GM12878 (cell line): ENCODE results near the gene SEMA3B. TPM values are rescaled to one million over a fixed set of nuclear protein-coding genes. Genes with fewer than 3 reads are reported as not detected.

Experiments used
- ATAC-seq: fragments of 200-7000 bp; cut with Tn5 transposase; 3 replicates; pipeline ENCODE4 v1.9.1; 2020; ENCODE audit warnings: mild to moderate bottlenecking, moderate library complexity
- BruUV-seq: library from RNA; stranded (reverse); fragments of 400-500 nt; replicated peaks from 2 replicates; lab custom pipeline; 2021; lab: Mats Ljungman, UMichigan
- CTCF ChIA-PET: fragments of 300-600 bp; sonication (Branson Sonifier 250); formaldehyde crosslinking; extraction: SDS; loops from one replicate; lab custom pipeline; 2021; ENCODE audit warnings: inconsistent platforms; lab: Yijun Ruan, JAX
- POLR2A ChIA-PET: fragments of 350-600 bp; formaldehyde crosslinking; extraction: SDS; loops from one replicate; lab custom pipeline; 2021; ENCODE audit warnings: inconsistent platforms; lab: Charles Lee
- RAD21 ChIA-PET: fragments of 300-600 bp; sonication (Branson Sonifier 250); formaldehyde crosslinking; loops from one replicate; lab custom pipeline; 2023; ENCODE audit warnings: antibody characterized with exemption; ENCODE audit not compliant: unreplicated experiment; lab: Charles Lee
- SMC1A ChIA-PET: fragments of 300-600 bp; sonication (Branson Sonifier 250); formaldehyde crosslinking; loops from one replicate; lab custom pipeline; 2023; ENCODE audit not compliant: unreplicated experiment, uncharacterized antibody; lab: Charles Lee
- DNase-seq: peaks from one replicate; pipeline ENCODE4 v3.0.0-alpha.2; 2011; ENCODE audit warnings: low read depth, low spot score
- FAIRE-seq: peaks from 3 replicates; lab custom pipeline; 2011; peaks lifted over from hg19 to GRCh38; lab: Jason Lieb, UNC
- H2AFZ ChIP-seq: 2 replicates; pipeline ENCODE4 v1.6.0; 2011; ENCODE audit warnings: low read depth, low read length, control low read depth; ENCODE audit not compliant: control insufficient read depth
- H3K27ac ChIP-seq: 2 replicates; pipeline ENCODE4 v1.5.1; 2011; ENCODE audit warnings: control low read depth; ENCODE audit not compliant: control insufficient read depth, insufficient read depth
- H3K27me3 ChIP-seq, 2 experiments: replicated peaks in 1 of 2; 2 replicates each; pipeline versions ENCODE4 v1.6.0 to v1.6.1; 2011; ENCODE audit warnings: low read length in 1 of 2; ENCODE audit not compliant: control insufficient read depth in 2 of 2, insufficient read depth in 2 of 2
- H3K36me3 ChIP-seq, 2 experiments: 2 replicates each; pipeline ENCODE4 v1.5.1; 2011; ENCODE audit warnings: low read length in 1 of 2; ENCODE audit not compliant: control insufficient read depth in 2 of 2, insufficient read depth in 2 of 2
- H3K4me1 ChIP-seq: 2 replicates; pipeline ENCODE4 v1.6.1; 2011; ENCODE audit warnings: mild to moderate bottlenecking, low read length, moderate library complexity, mixed read lengths; ENCODE audit not compliant: control insufficient read depth, insufficient read depth
- H3K4me2 ChIP-seq: 2 replicates; pipeline ENCODE4 v1.6.0; 2011; ENCODE audit warnings: control low read depth; ENCODE audit not compliant: control insufficient read depth, insufficient read depth
- H3K4me3 ChIP-seq: fragments of 200-600 bp; sonication (generic); 2 replicates; pipeline ENCODE4 v1.5.1; 2016
- H3K79me2 ChIP-seq: 2 replicates; pipeline ENCODE4 v1.6.0; 2011; ENCODE audit warnings: low read length; ENCODE audit not compliant: control insufficient read depth, insufficient read depth
- H3K9ac ChIP-seq: 2 replicates; pipeline ENCODE4 v1.8.0; 2011; ENCODE audit warnings: low read length, control low read depth, mixed read lengths; ENCODE audit not compliant: control insufficient read depth, insufficient read depth
- H3K9me3 ChIP-seq: replicated peaks from 3 replicates; pipeline ENCODE4 v1.5.1; 2011; ENCODE audit warnings: mild to moderate bottlenecking, low read length; ENCODE audit not compliant: control insufficient read depth, insufficient read depth
- H4K20me1 ChIP-seq: 2 replicates; pipeline ENCODE4 v1.6.0; 2011; ENCODE audit not compliant: control insufficient read depth, insufficient read depth
- FOS ChIP-seq: IDR thresholded peaks from 3 replicates; pipeline ENCODE4 v1.6.1; 2011; ENCODE audit warnings: borderline replicate concordance; ENCODE audit not compliant: insufficient read length; ENCODE audit errors: extremely low read depth
- KLF5 ChIP-seq: fragments of 450-650 bp; IDR thresholded peaks from 2 replicates; pipeline ENCODE4 v1.6.1; 2014; ENCODE audit warnings: mild to moderate bottlenecking; ENCODE audit not compliant: partially characterized antibody
- NBN ChIP-seq: fragments of 450-650 bp; IDR thresholded peaks from 2 replicates; pipeline ENCODE4 v1.6.1; 2016
- NR2C2 ChIP-seq: IDR thresholded peaks from 2 replicates; pipeline ENCODE4 v1.6.1; 2011; ENCODE audit warnings: borderline replicate concordance, low read depth; ENCODE audit not compliant: control insufficient read depth, insufficient read length
- NRF1 ChIP-seq: conservative IDR thresholded peaks from 2 replicates; pipeline ENCODE4 v1.6.1; 2011; ENCODE audit warnings: mild to moderate bottlenecking, low read depth, low read length, improper control_type of control experiment
- SMARCA5 ChIP-seq: fragments of 450-650 bp; IDR thresholded peaks from 2 replicates; pipeline ENCODE4 v1.6.1; 2017; ENCODE audit warnings: mild to moderate bottlenecking
- TBL1XR1 ChIP-seq: IDR thresholded peaks from 2 replicates; pipeline ENCODE4 v1.6.1; 2012; ENCODE audit warnings: low read depth, low read length, improper control_type of control experiment
- WGBS: methylation state at CpG from one replicate; pipeline ENCODE4 v1.1.6; 2016; ENCODE audit warnings: low lambda C conversion rate; ENCODE audit not compliant: insufficient replicate concordance, insufficient coverage; ENCODE audit errors: missing lambda C conversion rate; 5-methylcytosine and 5-hydroxymethylcytosine counted together
- in situ Hi-C: fragments of 300-500 bp; cut with MboI; formaldehyde crosslinking; loops from 9 replicates; pipeline ENCODE4 v1.14.3; 2018; ENCODE audit warnings: mixed read lengths
- intact Hi-C: fragments of 100-400 bp; cut with micrococcal nuclease; formaldehyde crosslinking; loops from one replicate; pipeline ENCODE4 v1.14.2; 2022; ENCODE audit not compliant: unreplicated experiment
- polyA plus RNA-seq, 11 experiments: library from polyadenylated mRNA; depleted of rRNA in 4 of 11; unstranded in 6 of 11; stranded (reverse) in 5 of 11; fragments of >200 nt; fragmentation: Nextera tagmentation in 4 of 11; fragmentation: Illumina TruSeq in 1 of 11; extraction: Ambion mirVana in 4 of 11; extraction: Trizol in 1 of 11; gene quantifications; 1 replicate in 1 of 11; 2 replicates in 10 of 11; pipeline versions ENCODE4 v1.2.1 to v1.2.3, GENCODE V29; 2011 to 2016; ENCODE audit warnings: inconsistent platforms in 2 of 11, missing spikeins in 2 of 11, low read depth in 1 of 11
- total RNA-seq, 4 experiments: library from RNA; depleted of rRNA in 3 of 4; stranded (reverse); fragments of >200 nt in 3 of 4; fragmentation: Illumina TruSeq in 1 of 4; extraction: Trizol in 1 of 4; gene quantifications; 2 replicates each; pipeline versions ENCODE4 v1.2.1 to v1.2.3, GENCODE V29; 2013 to 2021
- TF ChIP-seq, protein P1 (sequence below): fragments of 450-650 bp; IDR thresholded peaks from 2 replicates; pipeline ENCODE4 v1.6.1; 2017; ENCODE audit warnings: antibody characterized with exemption, mild to moderate bottlenecking, moderate library complexity

The SEMA3B gene
- total and polyA plus RNA-seq, 10 of the 15 experiments (the other 5 are each of a cell fraction or from before 2014, with no cell fraction given): 0.06 to 0.59 (median 0.14) TPM; not detected in 2

- H3K4me2 ChIP-seq: peak overlapping the region; percentile 64
- BruUV-seq: no TSS peak
- H2AFZ ChIP-seq: peak overlapping the region; percentile 92
- no peaks in the 10 kb centered on the region for H3K27me3 ChIP-seq
- WGBS: 81% methylated on average over 11 of the region's 14 CpGs
- no peaks in the 10 kb centered on the region for H3K9me3 ChIP-seq
- peak overlapping the region; percentile 20; the same call in 1 of the 2 replicates for H3K9ac ChIP-seq
- peaks cover 2 to 4% of the 10 kb centered on the region in 2 experiments; a peak in 2 of 4 replicates for H3K36me3 ChIP-seq
- SMC1A ChIA-PET: interaction anchor here (1.2 kb wide), 1 partner anchor 15 kb away, joined by 3 read pairs; no protein-coding TSS in a partner anchor
- in situ Hi-C loops: no loop called here
- intact Hi-C loops: no loop called here
- CTCF ChIA-PET: interaction anchor here (0.7 to 5.1 kb wide), 5 partner anchors 14 to 96 kb away, joined by 3 to 72 read pairs (median 3); partner anchors contain the start of genes HYAL3, NAA80 and RASSF1
- TF ChIP-seq NRF1: no peak
- TF ChIP-seq FOS: no peak
- 0 out of 2 replicates have a peak, but pooled peaks have one; percentile 13 for TF ChIP-seq SMARCA5
- no peak for ATAC-seq
- peaks cover 10% of the 10 kb centered on the region for H3K79me2 ChIP-seq
- POLR2A ChIA-PET: interaction anchor here (1.2 to 2.0 kb wide), 3 partner anchors 12 to 23 kb away, joined by 3 to 12 read pairs (median 8); partner anchors contain the start of genes HYAL3 and NAA80
- peak overlapping the region; percentile 8; the same call in 1 of the 2 replicates for H3K27ac ChIP-seq
- peaks cover 17% of the 10 kb centered on the region for H3K4me1 ChIP-seq
- peak overlapping the region; percentile 70 for H3K4me3 ChIP-seq
- no peak for DNase-seq
- RAD21 ChIA-PET: interaction anchor here (1.0 to 1.2 kb wide), 2 partner anchors 15 to 30 kb away, joined by 3 read pairs; partner anchors contain the start of gene IFRD2
- no peaks in the 10 kb centered on the region for H4K20me1 ChIP-seq
- FAIRE-seq: no peak
Observed at GRCh38 chr3:50322115-50322385, 53.1 kb downstream of the SEMA3B start.

GRCh38 chr3:50322386-50323091 is 53.6 kb downstream of the SEMA3B start, which contains the start of gene HYAL2:
TSS of gene HYAL2 (minus strand) at chr3:50322745. CDS start at chr3:50320489, 2,256 bp downstream.
- ChIA-PET CTCF (interaction anchor here (1.2 to 5.1 kb wide), 3 partner anchors 14 to 96 kb away, joined by 3 to 72 read pairs (median 4); partner anchors contain the start of genes RASSF1 and ZMYND10), SMC1A (interaction anchor here (1.2 kb wide), 1 partner anchor 15 kb away, joined by 3 read pairs; no protein-coding TSS in a partner anchor), POLR2A (interaction anchor here (0.7 to 2.0 kb wide), 3 partner anchors 12 to 18 kb away, joined by 3 to 8 read pairs (median 5); partner anchors contain the start of gene RASSF1), RAD21 (interaction anchor here (1.2 kb wide), 1 partner anchor 14 kb away, joined by 3 read pairs; no protein-coding TSS in a partner anchor)
- FAIRE-seq: no peak
- peak within 1 kb of the TSS; percentile 88 for H3K27ac ChIP-seq
- H3K4me1 ChIP-seq: peaks cover 17% of the 10 kb centered on the region
- in situ Hi-C loops (no loop called here), intact Hi-C loops (no loop called here)
- peak within 1 kb of the TSS; percentile 83 for H3K9ac ChIP-seq
- peaks cover 15% of the 10 kb centered on the region for H3K79me2 ChIP-seq
- peak within 1 kb of the TSS; percentile 92 for H2AFZ ChIP-seq
- WGBS: 91% methylated on average over 30 of the region's 31 CpGs
- no peaks in the 10 kb centered on the region for H3K27me3 ChIP-seq
- no TSS peak for BruUV-seq
- H3K4me2 ChIP-seq: peak within 1 kb of the TSS; percentile 64
- DNase-seq: no peak
- ATAC-seq: no peak
- peaks cover 2 to 4% of the 10 kb centered on the region in 2 experiments; a peak in 2 of 4 replicates for H3K36me3 ChIP-seq
- no peaks in the 10 kb centered on the region for H3K9me3 ChIP-seq
- no peaks in the 10 kb centered on the region for H4K20me1 ChIP-seq
- H3K4me3 ChIP-seq: peak within 1 kb of the TSS; percentile 70
- TF ChIP-seq TBL1XR1 (no peak), NR2C2 (no peak), NBN (no peak), KLF5 (no peak)
- TF ChIP-seq, protein P1, sequence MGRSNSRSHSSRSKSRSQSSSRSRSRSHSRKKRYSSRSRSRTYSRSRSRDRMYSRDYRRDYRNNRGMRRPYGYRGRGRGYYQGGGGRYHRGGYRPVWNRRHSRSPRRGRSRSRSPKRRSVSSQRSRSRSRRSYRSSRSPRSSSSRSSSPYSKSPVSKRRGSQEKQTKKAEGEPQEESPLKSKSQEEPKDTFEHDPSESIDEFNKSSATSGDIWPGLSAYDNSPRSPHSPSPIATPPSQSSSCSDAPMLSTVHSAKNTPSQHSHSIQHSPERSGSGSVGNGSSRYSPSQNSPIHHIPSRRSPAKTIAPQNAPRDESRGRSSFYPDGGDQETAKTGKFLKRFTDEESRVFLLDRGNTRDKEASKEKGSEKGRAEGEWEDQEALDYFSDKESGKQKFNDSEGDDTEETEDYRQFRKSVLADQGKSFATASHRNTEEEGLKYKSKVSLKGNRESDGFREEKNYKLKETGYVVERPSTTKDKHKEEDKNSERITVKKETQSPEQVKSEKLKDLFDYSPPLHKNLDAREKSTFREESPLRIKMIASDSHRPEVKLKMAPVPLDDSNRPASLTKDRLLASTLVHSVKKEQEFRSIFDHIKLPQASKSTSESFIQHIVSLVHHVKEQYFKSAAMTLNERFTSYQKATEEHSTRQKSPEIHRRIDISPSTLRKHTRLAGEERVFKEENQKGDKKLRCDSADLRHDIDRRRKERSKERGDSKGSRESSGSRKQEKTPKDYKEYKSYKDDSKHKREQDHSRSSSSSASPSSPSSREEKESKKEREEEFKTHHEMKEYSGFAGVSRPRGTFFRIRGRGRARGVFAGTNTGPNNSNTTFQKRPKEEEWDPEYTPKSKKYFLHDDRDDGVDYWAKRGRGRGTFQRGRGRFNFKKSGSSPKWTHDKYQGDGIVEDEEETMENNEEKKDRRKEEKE: no peak
